NCI-H1930 (cell line): ENCODE measurements around the gene SH3BP5.

Source experiments
- DNase-seq, 2 experiments: peaks; one replicate each; lab custom pipeline; 2025; lab: John Stamatoyannopoulos, UW

The SH3BP5 gene

DNA sequence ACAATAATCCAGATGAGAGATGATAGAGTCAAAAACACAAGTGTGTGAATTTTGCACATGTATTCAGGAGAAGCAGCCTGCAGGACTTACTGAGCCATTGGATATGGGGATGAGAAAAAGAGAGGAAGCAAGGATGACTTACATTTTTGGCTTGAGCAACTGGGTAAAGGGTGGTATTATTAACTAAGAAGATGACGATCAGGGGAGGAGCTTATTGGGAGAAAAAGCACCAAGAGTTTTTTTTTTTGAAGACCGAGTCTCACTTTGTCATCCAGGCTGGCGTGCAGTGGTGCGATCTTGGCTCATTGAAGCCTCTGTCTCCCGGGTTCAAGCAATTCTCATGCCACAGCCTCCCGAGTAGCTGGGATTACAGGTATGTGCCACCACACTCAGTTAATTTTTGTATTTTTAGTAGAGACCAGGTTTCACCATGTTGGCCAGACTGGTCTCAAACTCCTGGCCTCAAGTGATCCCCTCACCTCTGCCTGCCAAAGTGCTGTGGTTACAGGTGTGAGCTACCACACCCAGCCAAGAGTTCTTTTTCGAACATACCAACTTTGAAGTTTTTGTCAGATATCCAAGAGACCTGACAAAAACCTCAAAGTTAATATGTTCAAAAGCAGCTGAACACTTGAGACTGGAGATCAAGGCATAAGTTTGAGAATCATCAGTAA, 14.8 kb upstream of the SH3BP5 start:
- no peak for DNase-seq

DNA sequence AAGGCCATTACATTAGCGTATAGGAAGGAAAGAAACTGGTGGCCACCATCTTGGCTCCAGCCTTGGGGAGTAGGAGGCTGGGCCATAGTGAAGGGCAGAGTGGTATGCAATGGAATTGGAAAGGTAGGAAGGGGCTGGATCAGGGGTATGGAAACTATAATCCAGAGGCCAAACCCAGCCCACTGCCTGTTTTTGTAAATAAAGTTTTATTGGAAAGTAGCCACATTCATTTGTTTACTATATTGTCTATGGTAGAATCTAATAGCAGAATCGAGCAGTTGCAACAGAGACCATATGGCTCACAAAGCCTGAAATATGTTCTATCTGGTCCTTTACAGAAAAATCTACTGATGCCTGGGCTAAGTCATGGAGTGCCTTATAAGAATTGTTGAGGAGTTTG, 14.1 kb upstream of the SH3BP5 start:
- no peak for DNase-seq

DNA sequence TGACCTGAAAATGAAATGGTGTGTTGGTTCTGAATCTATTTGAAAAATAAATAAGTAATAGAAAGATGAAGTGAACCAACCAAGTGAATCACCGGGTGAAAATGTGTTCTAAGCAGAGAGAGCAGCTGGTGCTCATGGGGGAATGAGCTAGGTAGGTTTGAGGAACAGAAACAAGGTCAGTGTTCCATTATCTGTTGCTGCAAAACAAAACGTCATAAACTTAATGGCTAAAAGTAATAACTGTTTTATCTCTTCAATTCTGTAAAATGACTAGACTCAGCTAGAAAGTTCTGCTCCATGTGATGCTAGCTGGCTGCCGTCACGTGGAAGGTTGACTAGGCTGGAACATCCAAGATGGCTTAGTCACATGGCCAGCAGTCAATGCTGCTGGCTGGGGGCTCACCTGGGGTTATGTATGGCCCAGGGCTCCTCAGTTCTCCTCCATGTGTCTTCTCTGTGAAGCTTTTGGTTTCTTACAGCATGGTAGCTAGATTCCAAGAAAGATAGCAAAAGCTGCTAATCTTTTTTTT, 13.3 kb upstream of the SH3BP5 start:
- no peak for DNase-seq

DNA sequence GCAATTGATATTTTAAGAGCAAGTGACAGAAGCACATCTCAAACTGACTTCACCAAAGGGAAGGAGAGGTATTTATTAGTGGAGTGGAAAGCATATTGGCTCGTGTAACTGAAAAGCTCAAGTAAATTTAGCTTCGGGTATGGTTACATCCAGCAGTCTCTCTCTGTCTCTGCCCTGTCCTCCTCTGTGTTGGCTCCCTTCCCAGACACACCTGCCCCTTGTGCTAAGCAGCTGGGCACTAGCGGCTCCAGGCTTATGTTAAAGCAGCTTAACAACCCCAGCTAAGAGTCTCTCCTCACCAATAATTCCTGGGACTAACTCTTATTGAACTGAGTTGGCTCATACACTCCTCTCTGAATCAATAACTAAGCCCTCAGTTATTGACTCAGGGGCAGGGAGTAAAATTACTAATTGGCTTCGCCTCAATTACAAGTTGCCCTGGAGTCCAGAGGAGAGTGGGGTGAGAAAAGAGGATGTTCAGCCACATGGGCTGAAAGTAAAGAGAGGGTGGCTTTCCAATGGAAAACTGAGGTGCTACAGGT, 12.8 kb upstream of the SH3BP5 start:
- no peak for DNase-seq

DNA sequence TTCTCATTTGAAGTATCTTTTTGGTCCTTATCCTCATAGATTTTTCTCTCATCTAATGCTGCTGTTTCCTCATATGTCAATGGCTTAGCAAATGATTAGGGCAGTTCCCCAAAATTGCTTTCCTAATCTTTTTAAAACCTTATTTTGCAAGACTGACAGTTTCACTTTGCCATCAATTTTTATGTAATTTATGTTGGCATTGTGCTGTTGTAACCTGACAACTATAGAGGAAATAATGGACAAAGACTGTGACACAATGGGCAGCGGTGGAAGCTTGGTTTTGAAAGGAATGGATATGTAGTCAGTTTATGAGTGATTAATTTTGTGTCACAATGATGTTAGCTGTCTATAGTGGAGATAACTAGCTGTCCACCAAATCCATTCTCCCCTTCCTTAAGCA, 10.6 kb upstream of the SH3BP5 start:
- DNase-seq, result no peak

DNA sequence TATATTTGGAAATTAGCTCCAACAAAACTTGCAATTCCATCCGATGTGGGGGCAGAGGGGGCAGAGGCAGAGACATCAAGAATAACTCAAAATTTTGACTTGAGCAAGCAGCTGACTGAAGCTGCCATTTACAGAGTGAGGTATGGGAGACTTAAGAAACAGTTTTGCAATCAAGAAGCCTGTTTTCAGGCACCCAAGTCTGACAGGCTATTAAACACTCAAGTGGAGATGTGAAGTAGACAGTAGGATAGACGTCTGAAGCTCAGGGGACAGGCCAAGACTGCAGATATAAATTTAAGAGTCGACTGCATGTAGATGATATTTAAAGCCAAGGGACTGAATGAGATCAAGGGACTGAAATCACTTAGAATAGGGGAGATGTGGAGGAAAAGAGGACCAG, 9.9 kb upstream of the SH3BP5 start:
- no peak for DNase-seq

DNA sequence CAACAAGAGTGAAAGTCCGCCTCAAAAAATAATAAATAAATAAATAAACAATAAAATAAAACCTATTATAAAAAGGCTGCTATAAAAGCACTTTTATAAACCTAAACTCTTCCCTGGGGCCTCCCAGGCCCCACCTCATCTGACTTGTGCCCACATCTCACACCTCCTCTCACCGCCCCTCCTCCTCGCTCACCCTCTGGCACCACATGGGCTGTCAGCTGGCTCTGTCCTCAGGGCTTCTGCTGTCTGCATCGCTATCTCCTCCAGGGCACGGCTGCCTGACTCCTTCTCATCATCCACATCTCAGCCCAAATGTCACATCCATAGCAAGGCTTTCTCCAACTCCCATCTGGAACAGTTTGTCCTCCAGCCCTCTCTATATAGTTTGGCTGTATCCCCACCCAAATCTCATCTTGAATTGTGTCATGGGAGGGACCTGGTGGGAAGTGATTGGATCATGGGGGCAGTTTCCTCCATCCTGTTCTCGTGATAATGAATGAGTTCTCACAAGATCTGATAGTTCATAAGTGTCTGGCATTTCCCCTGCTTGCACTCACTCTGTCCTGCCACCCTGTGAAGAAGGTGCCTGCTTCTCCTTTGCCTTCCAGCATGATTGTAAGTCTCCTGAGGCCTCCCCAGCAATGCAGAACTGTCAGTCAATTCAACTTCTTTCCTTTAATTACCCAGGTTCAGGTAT, 8.8 kb upstream of the SH3BP5 start:
- DNase-seq, result no peak

DNA sequence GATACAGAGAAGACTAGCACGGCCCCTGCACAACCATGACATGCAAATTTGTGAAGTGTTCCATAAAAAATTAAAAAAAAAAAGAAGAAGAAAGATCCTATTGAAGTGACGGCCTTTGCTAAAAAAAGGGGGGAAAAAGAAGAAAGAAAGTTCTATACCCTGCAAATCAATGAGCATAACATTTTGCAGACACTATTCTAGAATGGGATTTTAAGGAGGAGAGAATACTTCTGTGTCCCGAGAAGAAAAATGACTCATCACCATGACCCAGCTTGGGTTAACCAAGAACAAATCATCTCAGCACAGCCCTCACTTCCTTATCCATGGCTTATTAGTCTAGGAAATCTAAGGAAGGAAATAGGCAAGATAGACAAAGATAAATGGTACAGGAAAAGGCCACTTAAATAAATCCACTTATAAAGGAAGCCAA, 7.4 kb upstream of the SH3BP5 start:
- DNase-seq, result no peak

DNA sequence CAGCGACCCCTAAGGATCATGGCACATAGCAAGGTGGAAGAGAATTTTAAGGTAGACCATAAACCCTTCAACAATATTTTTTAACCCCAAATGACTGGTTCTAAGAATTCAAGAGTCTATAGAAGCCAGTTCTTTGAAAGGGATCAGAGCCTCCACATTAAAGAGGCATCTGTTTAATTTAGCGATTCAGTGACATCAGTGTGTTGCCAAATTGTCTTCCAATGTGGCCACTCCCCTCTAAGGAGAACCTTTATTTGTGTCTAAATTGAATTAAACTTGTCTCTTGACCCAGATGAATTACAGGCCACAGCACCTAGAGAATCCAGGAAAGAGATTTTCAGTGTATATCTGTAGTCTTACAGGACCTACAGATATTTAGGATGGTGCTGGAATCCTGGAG, 6.6 kb upstream of the SH3BP5 start:
- no peak for DNase-seq

DNA sequence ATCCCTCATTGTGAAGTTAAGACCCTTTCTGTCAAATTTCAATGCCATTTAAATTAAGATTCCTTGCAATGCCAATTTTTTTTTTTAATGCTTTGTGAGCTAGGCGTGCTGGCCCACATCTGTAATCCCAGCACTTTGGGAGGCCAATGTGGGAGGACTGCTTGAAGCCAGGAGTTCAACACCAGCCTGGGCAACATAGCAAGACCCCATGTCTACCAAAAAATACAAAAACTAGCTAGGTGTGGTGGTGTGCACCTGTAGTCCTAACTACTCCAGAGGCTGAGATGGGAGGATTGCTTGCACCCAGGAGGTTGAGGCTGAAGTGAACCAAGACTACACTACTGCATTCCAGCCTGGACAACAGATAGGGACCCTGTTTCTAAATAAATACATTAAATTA, 5.6 kb upstream of the SH3BP5 start:
- DNase-seq, result no peak

DNA sequence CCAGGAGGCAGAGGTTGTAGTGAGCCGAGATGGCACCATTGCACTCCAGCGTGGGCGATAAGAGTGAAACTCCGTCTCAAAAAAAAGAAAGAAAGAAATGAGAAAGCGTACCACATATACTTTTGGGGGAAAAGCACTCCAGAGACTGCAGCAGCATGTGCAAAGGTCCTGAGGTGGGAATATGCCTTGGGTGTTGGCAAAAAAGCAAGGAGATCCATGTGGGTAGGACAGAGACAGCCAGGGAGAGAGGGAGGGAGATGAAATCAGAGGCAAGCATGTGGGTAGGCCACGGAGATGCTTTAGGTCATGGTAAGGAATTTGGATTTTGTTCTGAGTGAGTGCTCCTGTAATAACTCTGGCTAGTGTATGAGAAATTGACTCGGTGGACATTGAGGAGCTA, 3.7 kb upstream of the SH3BP5 start:
- DNase-seq, result no peak

DNA sequence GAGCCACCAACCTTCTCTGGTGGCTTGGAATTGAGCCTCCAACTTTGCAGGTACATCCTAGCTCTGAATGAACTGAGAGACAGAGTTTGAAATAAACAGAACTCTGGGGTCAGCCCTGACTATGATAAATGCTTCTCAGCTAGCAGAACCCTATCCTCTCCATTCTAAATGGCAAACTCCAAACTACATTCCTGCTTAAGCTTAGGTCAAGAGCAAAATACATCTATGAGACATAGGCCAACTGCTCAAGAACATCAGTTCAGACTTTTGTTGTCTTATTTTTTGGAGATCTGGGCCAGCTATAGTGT, 1.5 kb upstream of the SH3BP5 start:
- DNase-seq, result no peak

DNA sequence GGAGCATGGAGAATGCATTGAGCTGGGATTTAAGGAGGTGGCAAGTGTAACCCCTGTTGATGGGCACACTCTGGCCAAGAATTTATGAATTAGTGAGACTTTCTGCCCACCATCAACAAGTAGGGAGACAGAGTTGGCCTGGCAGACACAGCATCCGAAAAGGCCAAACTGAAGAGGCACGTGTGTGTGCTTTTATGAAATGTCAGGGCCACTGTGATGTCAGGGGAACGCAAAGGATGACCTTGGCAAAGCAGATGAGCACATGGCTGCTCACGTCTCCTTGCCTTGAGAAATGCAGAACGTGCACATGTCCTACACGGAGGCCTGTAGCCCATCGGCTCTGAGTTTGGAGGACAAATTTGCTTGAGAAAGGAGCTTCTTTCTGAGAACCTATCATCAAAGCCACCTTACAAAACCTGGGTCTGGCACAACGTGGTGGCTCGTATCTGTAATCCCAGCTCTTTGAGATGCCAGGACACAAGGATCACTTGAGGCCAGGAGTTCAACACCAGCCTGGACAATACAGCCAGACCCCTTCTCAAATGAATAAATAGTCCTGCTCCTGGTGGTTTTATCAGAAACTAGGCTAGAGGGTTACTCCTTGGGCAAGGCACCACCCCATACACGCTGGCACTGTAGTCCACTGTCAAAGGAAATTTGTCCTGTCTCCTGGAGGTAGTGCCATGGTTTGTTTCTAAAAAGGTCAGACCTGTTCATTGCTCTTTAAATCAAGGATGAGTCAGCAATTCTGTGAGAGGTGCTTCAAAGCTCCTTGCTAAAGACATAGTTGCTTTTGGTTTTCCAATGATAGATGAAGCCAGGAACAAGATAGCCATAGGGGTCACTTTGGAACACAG, 941 bp upstream of the SH3BP5 start:
- DNase-seq, result no peak

DNA sequence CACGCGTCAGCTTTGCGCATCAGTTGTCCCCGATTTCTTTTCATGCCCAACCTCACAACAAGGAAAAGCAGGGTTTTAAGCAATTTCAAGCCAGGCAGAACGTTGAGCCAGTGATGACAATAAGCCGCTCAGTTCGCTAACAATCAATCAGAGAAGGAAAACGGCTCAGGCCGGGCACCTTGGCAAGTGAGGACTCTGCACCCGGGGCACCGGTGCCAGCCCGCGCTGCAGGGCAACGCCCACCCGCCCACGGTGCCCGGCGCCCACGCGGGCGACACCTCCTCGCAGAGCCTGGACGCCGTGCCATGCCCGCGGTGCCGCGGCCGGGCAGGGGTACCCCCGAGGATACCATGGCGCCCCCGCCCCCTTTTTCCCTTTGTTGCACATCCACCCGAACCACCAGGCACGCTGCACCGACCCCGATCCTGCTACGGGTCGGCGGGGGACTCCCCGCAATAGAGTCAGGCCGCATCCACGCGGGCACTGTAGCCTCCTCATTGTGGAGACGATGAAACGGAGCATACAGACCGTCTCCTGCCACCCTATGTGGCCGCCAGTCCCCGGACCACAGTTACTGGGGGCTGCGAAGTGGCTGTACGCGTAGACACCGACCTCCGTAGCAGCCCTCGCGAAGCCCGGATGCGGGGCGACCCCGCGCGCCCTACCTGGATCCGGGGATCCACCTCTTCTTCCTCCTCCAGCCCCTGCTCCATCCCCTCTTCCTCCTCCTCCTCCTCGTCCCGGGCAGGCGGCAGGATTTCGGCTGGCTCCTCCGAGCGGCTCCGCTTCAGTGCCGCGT, 581 bp downstream of the SH3BP5 start:
- DNase-seq, result no peak

DNA sequence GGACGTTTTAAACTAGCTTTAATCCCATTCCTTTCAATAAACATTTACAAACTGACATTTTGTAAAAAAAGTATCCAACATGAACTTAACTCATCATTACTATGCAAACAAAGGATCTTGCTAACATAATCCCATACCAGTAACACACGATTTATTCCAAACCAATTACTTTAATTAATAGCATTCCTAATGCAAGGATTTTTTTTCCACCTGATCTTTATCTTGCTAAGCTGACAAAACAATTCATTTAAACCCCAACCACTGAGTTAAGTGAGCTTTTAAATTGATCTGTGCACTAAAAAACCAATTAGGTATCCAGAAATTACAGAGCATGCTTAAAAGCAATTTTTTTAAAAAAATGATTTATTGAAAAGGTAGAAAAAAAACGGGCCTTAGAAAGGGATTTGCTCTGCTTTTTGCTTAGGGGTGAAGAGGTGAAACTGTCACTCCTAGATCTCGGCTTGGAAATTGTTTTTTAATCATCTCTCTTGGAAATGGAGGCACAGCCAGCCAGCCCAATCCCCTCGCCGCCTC, 1.2 kb downstream of the SH3BP5 start:
- no peak for DNase-seq

DNA sequence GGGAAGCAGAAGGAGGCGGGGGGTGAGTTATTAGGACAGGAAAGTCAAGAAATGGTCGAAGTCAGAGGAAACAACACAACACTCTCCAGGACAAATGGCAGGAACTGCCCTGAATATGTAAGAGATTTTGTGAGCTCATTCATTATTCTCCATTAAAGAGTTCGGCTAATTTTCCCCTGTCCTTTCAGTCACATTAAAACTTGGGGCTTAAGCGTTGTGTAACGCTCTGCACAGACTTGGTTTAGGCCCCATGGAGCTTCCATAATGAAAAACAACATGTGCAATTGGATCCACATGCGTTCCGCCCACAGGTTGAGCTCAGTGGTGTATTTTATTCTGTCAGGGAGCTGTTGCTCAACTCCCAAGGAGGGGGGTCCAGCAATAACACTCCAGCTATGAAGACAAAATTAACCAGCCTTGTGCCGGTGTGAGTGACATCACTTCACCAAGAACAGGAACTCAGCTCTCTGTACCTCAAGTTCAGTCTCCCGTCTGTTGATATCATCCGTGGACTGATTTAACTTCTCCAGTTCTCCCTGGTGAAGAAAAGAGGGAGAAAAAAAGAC, 2.3 kb downstream of the SH3BP5 start:
- DNase-seq, result no peak

DNA sequence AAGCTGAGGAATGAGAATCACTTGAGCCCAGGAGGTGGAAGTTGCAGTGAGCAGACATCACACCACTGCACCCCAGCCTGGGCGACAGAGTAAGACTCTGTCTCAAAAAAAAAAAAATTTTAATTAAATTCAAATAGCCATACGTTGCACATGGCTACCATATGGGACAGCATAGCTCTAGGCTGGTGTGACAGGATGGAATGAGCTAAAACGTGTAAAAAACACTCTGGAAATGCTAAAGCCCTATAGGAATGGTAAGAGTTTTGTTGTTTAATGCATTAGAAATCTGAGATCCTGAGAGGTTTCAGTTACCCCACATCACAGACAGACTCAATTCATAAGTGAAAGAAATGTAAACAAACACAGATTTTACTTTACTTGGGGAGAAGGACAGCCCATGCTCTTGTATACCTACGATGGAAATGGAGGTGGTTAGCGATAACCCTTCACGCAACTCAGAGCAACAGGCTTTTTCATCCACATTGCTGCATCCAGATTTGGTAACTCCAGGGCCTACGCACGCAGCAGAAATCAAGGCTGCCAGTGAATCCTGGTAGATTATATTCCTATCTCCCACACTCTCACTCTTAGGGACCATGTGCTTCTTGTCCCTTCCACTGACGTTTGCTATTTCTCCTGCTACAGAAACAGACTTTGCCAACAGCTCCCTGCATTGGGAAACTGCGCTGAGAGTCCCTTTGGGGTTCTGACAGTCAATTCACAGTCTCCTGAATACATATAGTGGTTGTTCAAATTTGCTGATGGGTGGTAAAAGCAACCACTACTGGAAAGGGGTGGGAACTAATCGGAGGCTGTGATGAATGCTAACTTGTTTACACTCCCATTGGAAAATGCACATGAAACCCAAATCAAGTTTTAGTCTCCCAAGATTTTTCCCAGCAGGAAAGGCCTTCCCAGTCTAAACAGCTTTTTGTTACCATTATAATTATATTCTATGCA, 3.1 kb downstream of the SH3BP5 start:
- DNase-seq, result no peak

DNA sequence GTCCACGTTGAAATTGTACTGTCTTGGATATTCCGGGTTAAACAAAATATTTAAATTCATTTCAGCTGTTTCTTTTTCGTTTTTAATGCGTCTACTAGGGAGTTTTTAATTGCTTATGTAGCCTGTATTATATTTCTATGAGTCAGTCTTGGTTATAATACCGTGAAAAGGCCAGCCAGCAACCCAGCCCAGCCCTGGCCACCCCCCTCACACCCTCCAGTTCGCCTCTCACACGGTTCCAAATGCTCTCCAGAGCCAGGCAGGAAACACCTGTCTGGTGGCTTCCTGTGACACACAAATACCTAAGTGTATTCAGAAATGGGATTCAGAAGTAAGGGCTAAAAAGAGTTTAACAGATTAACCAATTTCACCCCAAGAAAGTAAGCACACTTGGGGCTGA, 4.4 kb downstream of the SH3BP5 start:
- no peak for DNase-seq

DNA sequence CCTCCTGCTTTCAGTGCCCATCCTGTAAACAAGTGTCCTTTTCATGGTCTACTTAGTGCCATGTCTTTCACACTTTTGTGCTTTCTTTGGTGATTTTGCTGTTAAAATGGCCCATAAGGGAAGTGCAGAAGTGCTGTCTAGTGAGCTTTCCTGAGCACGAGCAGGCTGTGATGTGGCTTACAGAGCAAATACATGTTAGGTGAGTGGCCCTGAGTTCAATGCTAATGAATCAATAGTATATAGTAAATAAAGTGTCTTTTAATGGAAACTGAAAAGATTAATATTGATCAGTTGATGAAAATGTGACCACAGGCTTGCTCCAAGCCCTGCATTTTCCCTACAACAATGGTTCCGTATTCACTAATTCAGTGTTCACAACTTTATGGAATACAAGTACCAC, 5.7 kb downstream of the SH3BP5 start:
- DNase-seq, result no peak

DNA sequence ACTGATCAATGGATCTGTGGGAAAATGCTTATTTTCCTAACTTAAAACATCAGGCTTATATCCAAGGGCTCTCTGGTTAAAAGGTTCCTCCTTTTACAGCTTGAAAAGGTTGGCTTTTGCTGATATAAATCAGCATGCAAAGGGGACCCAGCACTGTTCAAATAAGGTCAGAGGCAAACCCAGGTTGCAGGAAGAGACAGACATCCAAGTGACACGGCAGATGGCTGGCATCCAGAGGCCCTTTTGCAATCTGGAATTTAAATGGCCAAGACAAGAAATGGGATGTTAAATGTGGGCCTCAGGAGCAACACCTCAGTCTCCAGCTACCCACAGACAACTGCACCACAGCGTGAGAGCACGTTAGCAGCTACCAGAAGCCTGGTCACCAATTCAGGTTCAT, 6.3 kb downstream of the SH3BP5 start:
- DNase-seq, result no peak
